Liver (tissue), 9 donors: ENCODE measurements around the gene NHSL2. TPM values are rescaled to one million over a fixed set of nuclear protein-coding genes. Genes with fewer than 3 reads are reported as not detected.

Experiments
- DNase-seq: peaks from one replicate; pipeline ENCODE4 v3.0.0-alpha.2; 2017; ENCODE audit warnings: low spot score
- H3K27ac ChIP-seq, 2 donors: one replicate each; pipeline ENCODE4 v1.7.0; 2013; ENCODE audit warnings: inconsistent platforms in 2 of 2, low read length in 2 of 2, control low read depth in 1 of 2, low read depth in 1 of 2, mild to moderate bottlenecking in 1 of 2
- H3K27me3 ChIP-seq, 4 donors: one replicate each; pipeline versions ENCODE4 v1.6.1 to v1.7.0; 2013; ENCODE audit warnings: low read length in 3 of 4, inconsistent platforms in 1 of 4, mild to moderate bottlenecking in 1 of 4, moderate library complexity in 1 of 4; ENCODE audit not compliant: control insufficient read depth in 4 of 4, insufficient read depth in 4 of 4
- H3K36me3 ChIP-seq, 4 donors: one replicate each; pipeline versions ENCODE4 v1.6.1 to v1.7.0; 2013; ENCODE audit warnings: low read length in 3 of 4, mild to moderate bottlenecking in 3 of 4, low read depth in 1 of 4, moderate library complexity in 1 of 4; ENCODE audit not compliant: control insufficient read depth in 4 of 4, insufficient read depth in 3 of 4
- H3K4me1 ChIP-seq, 4 donors: one replicate each; pipeline versions ENCODE4 v1.6.1 to v1.7.0; 2013; ENCODE audit warnings: low read length in 3 of 4, mild to moderate bottlenecking in 3 of 4, moderate library complexity in 1 of 4; ENCODE audit not compliant: control insufficient read depth in 4 of 4, insufficient read depth in 4 of 4
- H3K4me3 ChIP-seq, 3 donors: one replicate each; pipeline versions ENCODE4 v1.6.1 to v1.7.0; 2013; ENCODE audit warnings: low read length in 3 of 3, control low read depth in 1 of 3, low read depth in 1 of 3, mild to moderate bottlenecking in 1 of 3
- H3K9ac ChIP-seq, 2 donors: one replicate each; pipeline ENCODE4 v1.7.0; 2013; ENCODE audit warnings: low read length in 2 of 2, mild to moderate bottlenecking in 2 of 2, moderate library complexity in 2 of 2, control low read depth in 1 of 2, low read depth in 1 of 2
- H3K9me3 ChIP-seq, 4 donors: one replicate each; pipeline versions ENCODE4 v1.6.1 to v1.7.0; 2013; ENCODE audit warnings: low read length in 3 of 4; ENCODE audit not compliant: control insufficient read depth in 4 of 4
- ATF3 ChIP-seq: IDR thresholded peaks from 2 replicates; pipeline ENCODE4 v1.6.1; 2016; ENCODE audit warnings: antibody characterized with exemption
- FOXA1 ChIP-seq: IDR thresholded peaks from 2 replicates; pipeline ENCODE4 v1.6.1; 2016; ENCODE audit warnings: antibody characterized with exemption
- FOXA2 ChIP-seq: IDR thresholded peaks from 2 replicates; pipeline ENCODE4 v1.6.1; 2016; ENCODE audit warnings: antibody characterized with exemption
- GABPA ChIP-seq, 2 donors: IDR thresholded peaks in 1 of 2; conservative IDR thresholded peaks in 1 of 2; 2 replicates each; pipeline ENCODE4 v1.6.1; 2016; ENCODE audit warnings: antibody characterized with exemption in 2 of 2, mild to moderate bottlenecking in 1 of 2, moderate library complexity in 1 of 2
- HNF4A ChIP-seq, 2 donors: conservative IDR thresholded peaks; 2 replicates each; pipeline ENCODE4 v1.6.1; 2016; ENCODE audit warnings: antibody characterized with exemption in 2 of 2, mild to moderate bottlenecking in 2 of 2
- HNF4G ChIP-seq: IDR thresholded peaks from 2 replicates; pipeline ENCODE4 v1.6.1; 2016; ENCODE audit warnings: antibody characterized with exemption
- JUND ChIP-seq, 2 donors: IDR thresholded peaks; 2 replicates each; pipeline ENCODE4 v1.6.1; 2016; ENCODE audit warnings: antibody characterized with exemption in 2 of 2
- MAX ChIP-seq: IDR thresholded peaks from 2 replicates; pipeline ENCODE4 v1.6.1; 2016; ENCODE audit warnings: antibody characterized with exemption
- NR2F2 ChIP-seq: IDR thresholded peaks from 2 replicates; pipeline ENCODE4 v1.6.1; 2016; ENCODE audit warnings: antibody characterized with exemption
- RAD21 ChIP-seq, 2 donors: IDR thresholded peaks; 2 replicates each; pipeline ENCODE4 v1.6.1; 2016; ENCODE audit warnings: antibody characterized with exemption in 2 of 2, mild to moderate bottlenecking in 2 of 2
- REST ChIP-seq: IDR thresholded peaks from 2 replicates; pipeline ENCODE4 v1.6.1; 2016; ENCODE audit warnings: antibody characterized with exemption, mild to moderate bottlenecking
- RXRA ChIP-seq, 2 donors: IDR thresholded peaks; 2 replicates each; pipeline ENCODE4 v1.6.1; 2017 to 2018; ENCODE audit warnings: antibody characterized with exemption in 2 of 2, mild to moderate bottlenecking in 1 of 2
- SP1 ChIP-seq: IDR thresholded peaks from 2 replicates; pipeline ENCODE4 v1.6.1; 2018; ENCODE audit warnings: antibody characterized with exemption, mild to moderate bottlenecking
- TAF1 ChIP-seq: conservative IDR thresholded peaks from 2 replicates; pipeline ENCODE4 v1.6.1; 2016; ENCODE audit warnings: antibody characterized with exemption, mild to moderate bottlenecking
- YY1 ChIP-seq: IDR thresholded peaks from 2 replicates; pipeline ENCODE4 v1.6.1; 2016; ENCODE audit warnings: antibody characterized with exemption, mild to moderate bottlenecking
- ZBTB33 ChIP-seq: IDR thresholded peaks from 2 replicates; pipeline ENCODE4 v1.6.1; 2016; ENCODE audit warnings: antibody characterized with exemption
- WGBS: extraction: QIAGEN DNeasy Blood & Tissue Kit; methylation state at CpG from one replicate; pipeline ENCODE4 v1.1.7; 2013; 5-methylcytosine and 5-hydroxymethylcytosine counted together
- polyA plus RNA-seq, 2 donors: library from polyadenylated mRNA; stranded (reverse) in 1 of 2; unstranded in 1 of 2; fragments of 200-250 nt in 1 of 2; fragments of >200 nt in 1 of 2; fragmentation: Nextera tagmentation in 1 of 2; extraction: Ambion mirVana in 1 of 2; gene quantifications; one replicate each; pipeline versions ENCODE4 v1.2.1 to v1.2.3, GENCODE V29; 2013 to 2015
- total RNA-seq, 2 donors: library from RNA; depleted of rRNA; stranded (reverse); fragments of >200 nt; gene quantifications; one replicate each; pipeline ENCODE4 v1.2.3, GENCODE V29; 2014
- donor health status: healthy.
- donor health status: healthy.
- donor health status: healthy.
- donor health status: healthy.
- donor health status: healthy.

Gene NHSL2
- total and polyA plus RNA-seq, 4 donors: 0.45 to 1.3 (median 1.1) TPM

- Histone ChIP-seq H3K9me3 (no peaks in the 10 kb centered on the region), H3K36me3 (no peaks in the 10 kb centered on the region), H3K4me3 (no peak overlapping the region), H3K9ac (no peak overlapping the region), H3K4me1 (peaks cover 8 to 23% (median 18%) of the 10 kb centered on the region in 4 donors), H3K27ac (no peak overlapping the region), H3K27me3 (no peaks in the 10 kb centered on the region)
- TF ChIP-seq NR2F2: no peak
- no peak for TF ChIP-seq HNF4G
- TF ChIP-seq REST: no peak
- TF ChIP-seq JUND (IDR thresholded peaks at IDR 0.05): no peak
- no peak for TF ChIP-seq GABPA (IDR thresholded peaks at IDR 0.05 in 1 of 2, conservative IDR thresholded peaks at IDR 0.05 in 1 of 2)
- no peak for TF ChIP-seq RXRA (IDR thresholded peaks at IDR 0.05)
- no peak for TF ChIP-seq MAX
- TF ChIP-seq HNF4A (conservative IDR thresholded peaks at IDR 0.05): no peak
- TF ChIP-seq RAD21 (IDR thresholded peaks at IDR 0.05): no peak
- no peak for TF ChIP-seq FOXA1
- TF ChIP-seq SP1: no peak
- TF ChIP-seq YY1: no peak
- TF ChIP-seq ATF3: no peak
- TF ChIP-seq ZBTB33: no peak
- no peak for TF ChIP-seq FOXA2
- no peak for TF ChIP-seq TAF1
- 84% methylated on average over 3 of the region's 3 CpGs for WGBS
- DNase-seq: no peak
Observed at GRCh38 chrX:72026341-72027023, 115.8 kb downstream of the NHSL2 start.

- Histone ChIP-seq H3K9ac (no peak overlapping the region), H3K4me1 (peaks cover 8 to 23% (median 18%) of the 10 kb centered on the region in 4 donors), H3K27ac (no peak overlapping the region), H3K4me3 (no peak overlapping the region), H3K36me3 (no peaks in the 10 kb centered on the region), H3K27me3 (no peaks in the 10 kb centered on the region), H3K9me3 (no peaks in the 10 kb centered on the region)
- 91% methylated on average over 14 of the region's 14 CpGs for WGBS
- DNase-seq: peak; percentile 4
- TF ChIP-seq GABPA (IDR thresholded peaks at IDR 0.05 in 1 of 2, conservative IDR thresholded peaks at IDR 0.05 in 1 of 2) (no peak), FOXA2 (no peak), MAX (no peak), ZBTB33 (no peak), HNF4G (no peak), JUND (IDR thresholded peaks at IDR 0.05) (no peak), ATF3 (no peak), NR2F2 (no peak), REST (no peak), HNF4A (conservative IDR thresholded peaks at IDR 0.05) (no peak), YY1 (no peak), FOXA1 (no peak)
Observed at GRCh38 chrX:72027024-72027913, 116.6 kb downstream of the NHSL2 start.
